ENCODE results near the gene CASP12.

- TF ChIP-seq CTCF (conservative IDR thresholded peaks at IDR 0.05; ENCODE audit: low read depth, low read length) (no peak), CEBPB (IDR thresholded peaks at IDR 0.05; ENCODE audit: low read depth, low read length) (no peak), POLR2A (IDR thresholded peaks at IDR 0.05; ENCODE audit: low read depth, low read length) (no peak), MAFK (IDR thresholded peaks at IDR 0.05; ENCODE audit: low read depth, low read length) (no peak)
These were observed 42.3 kb downstream of the CASP12 start for GRCh38 chr11:104855965-104856364.
